ENCODE data around the gene TMEM256. TPM values are rescaled to one million over a fixed set of nuclear protein-coding genes. Genes with fewer than 3 reads are reported as not detected.

The TMEM256 gene
- total and polyA plus RNA-seq, 9 of the 15 experiments (the other 6 are each of a cell fraction or from before 2014, with no cell fraction given), result 43.4 to 177 (median 68.5) TPM

DNA sequence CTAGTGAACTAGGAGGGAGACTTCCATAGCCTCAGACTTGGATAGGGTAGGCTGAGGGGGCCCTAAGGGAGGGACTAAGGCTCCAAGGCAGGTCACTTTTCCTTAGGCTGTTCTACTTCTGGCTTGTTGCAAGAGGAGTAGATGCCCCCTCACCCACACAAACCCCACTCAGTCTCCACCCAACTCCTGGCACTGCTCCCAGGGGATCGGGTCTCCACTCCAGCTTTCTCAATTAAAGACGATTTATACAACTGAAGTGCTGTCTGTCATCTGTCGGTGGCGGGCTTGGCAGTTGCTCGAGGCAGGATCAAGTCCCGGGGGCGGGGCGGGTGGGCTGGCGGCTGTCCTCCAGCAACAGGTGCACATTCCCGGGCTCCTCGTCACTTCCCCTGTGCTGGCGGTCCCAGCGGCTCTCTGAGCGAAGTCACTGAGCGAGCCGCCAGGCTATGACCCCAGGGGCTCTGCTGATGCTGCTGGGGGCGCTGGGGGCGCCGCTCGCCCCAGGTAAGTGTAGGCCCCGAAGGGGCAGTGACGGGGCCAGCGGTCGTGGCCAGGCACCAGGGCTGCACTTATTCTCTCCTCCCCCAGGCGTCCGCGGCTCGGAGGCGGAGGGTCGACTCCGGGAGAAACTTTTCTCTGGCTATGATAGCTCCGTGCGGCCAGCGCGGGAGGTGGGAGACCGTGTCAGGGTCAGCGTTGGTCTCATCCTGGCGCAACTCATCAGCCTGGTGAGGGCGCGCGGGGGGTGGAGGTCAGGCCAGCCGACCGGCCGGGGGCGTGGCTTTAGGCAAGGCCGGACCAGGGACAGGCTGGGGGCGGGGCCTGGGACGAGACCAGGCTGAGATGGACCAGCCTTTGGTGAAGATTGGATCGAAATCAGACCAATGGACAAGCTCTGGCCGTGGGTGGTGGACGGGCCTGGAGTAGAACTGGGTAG, 41.1 kb upstream of the TMEM256 start, which contains the start of gene CHRNB1 (continued):
- TF ChIP-seq, protein P1, sequence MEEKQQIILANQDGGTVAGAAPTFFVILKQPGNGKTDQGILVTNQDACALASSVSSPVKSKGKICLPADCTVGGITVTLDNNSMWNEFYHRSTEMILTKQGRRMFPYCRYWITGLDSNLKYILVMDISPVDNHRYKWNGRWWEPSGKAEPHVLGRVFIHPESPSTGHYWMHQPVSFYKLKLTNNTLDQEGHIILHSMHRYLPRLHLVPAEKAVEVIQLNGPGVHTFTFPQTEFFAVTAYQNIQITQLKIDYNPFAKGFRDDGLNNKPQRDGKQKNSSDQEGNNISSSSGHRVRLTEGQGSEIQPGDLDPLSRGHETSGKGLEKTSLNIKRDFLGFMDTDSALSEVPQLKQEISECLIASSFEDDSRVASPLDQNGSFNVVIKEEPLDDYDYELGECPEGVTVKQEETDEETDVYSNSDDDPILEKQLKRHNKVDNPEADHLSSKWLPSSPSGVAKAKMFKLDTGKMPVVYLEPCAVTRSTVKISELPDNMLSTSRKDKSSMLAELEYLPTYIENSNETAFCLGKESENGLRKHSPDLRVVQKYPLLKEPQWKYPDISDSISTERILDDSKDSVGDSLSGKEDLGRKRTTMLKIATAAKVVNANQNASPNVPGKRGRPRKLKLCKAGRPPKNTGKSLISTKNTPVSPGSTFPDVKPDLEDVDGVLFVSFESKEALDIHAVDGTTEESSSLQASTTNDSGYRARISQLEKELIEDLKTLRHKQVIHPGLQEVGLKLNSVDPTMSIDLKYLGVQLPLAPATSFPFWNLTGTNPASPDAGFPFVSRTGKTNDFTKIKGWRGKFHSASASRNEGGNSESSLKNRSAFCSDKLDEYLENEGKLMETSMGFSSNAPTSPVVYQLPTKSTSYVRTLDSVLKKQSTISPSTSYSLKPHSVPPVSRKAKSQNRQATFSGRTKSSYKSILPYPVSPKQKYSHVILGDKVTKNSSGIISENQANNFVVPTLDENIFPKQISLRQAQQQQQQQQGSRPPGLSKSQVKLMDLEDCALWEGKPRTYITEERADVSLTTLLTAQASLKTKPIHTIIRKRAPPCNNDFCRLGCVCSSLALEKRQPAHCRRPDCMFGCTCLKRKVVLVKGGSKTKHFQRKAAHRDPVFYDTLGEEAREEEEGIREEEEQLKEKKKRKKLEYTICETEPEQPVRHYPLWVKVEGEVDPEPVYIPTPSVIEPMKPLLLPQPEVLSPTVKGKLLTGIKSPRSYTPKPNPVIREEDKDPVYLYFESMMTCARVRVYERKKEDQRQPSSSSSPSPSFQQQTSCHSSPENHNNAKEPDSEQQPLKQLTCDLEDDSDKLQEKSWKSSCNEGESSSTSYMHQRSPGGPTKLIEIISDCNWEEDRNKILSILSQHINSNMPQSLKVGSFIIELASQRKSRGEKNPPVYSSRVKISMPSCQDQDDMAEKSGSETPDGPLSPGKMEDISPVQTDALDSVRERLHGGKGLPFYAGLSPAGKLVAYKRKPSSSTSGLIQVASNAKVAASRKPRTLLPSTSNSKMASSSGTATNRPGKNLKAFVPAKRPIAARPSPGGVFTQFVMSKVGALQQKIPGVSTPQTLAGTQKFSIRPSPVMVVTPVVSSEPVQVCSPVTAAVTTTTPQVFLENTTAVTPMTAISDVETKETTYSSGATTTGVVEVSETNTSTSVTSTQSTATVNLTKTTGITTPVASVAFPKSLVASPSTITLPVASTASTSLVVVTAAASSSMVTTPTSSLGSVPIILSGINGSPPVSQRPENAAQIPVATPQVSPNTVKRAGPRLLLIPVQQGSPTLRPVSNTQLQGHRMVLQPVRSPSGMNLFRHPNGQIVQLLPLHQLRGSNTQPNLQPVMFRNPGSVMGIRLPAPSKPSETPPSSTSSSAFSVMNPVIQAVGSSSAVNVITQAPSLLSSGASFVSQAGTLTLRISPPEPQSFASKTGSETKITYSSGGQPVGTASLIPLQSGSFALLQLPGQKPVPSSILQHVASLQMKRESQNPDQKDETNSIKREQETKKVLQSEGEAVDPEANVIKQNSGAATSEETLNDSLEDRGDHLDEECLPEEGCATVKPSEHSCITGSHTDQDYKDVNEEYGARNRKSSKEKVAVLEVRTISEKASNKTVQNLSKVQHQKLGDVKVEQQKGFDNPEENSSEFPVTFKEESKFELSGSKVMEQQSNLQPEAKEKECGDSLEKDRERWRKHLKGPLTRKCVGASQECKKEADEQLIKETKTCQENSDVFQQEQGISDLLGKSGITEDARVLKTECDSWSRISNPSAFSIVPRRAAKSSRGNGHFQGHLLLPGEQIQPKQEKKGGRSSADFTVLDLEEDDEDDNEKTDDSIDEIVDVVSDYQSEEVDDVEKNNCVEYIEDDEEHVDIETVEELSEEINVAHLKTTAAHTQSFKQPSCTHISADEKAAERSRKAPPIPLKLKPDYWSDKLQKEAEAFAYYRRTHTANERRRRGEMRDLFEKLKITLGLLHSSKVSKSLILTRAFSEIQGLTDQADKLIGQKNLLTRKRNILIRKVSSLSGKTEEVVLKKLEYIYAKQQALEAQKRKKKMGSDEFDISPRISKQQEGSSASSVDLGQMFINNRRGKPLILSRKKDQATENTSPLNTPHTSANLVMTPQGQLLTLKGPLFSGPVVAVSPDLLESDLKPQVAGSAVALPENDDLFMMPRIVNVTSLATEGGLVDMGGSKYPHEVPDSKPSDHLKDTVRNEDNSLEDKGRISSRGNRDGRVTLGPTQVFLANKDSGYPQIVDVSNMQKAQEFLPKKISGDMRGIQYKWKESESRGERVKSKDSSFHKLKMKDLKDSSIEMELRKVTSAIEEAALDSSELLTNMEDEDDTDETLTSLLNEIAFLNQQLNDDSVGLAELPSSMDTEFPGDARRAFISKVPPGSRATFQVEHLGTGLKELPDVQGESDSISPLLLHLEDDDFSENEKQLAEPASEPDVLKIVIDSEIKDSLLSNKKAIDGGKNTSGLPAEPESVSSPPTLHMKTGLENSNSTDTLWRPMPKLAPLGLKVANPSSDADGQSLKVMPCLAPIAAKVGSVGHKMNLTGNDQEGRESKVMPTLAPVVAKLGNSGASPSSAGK (IDR thresholded peaks at IDR 0.05), result no peak
- peak; percentile 72 for TF ChIP-seq POLR2G (IDR thresholded peaks at IDR 0.05; ENCODE audit: low read depth, low read length)
- TF ChIP-seq NCOA6 (IDR thresholded peaks at IDR 0.05), result no peak
- TF ChIP-seq, protein P2, sequence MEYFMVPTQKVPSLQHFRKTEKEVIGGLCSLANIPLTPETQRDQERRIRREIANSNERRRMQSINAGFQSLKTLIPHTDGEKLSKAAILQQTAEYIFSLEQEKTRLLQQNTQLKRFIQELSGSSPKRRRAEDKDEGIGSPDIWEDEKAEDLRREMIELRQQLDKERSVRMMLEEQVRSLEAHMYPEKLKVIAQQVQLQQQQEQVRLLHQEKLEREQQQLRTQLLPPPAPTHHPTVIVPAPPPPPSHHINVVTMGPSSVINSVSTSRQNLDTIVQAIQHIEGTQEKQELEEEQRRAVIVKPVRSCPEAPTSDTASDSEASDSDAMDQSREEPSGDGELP (CRISPR knock-in tag; IDR thresholded peaks at IDR 0.05; ENCODE audit: borderline replicate concordance), result peak; percentile 54; the same call in 1 of the 2 replicates
- TF ChIP-seq POU5F1 (IDR thresholded peaks at IDR 0.05; ENCODE audit: borderline replicate concordance, low read depth, low read length, partially characterized antibody), result no peak
- TF ChIP-seq, protein P3, sequence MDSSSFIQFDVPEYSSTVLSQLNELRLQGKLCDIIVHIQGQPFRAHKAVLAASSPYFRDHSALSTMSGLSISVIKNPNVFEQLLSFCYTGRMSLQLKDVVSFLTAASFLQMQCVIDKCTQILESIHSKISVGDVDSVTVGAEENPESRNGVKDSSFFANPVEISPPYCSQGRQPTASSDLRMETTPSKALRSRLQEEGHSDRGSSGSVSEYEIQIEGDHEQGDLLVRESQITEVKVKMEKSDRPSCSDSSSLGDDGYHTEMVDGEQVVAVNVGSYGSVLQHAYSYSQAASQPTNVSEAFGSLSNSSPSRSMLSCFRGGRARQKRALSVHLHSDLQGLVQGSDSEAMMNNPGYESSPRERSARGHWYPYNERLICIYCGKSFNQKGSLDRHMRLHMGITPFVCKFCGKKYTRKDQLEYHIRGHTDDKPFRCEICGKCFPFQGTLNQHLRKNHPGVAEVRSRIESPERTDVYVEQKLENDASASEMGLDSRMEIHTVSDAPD (CRISPR knock-in tag; IDR thresholded peaks at IDR 0.05), result no peak
- no peak for TF ChIP-seq MECOM (CRISPR knock-in tag; IDR thresholded peaks at IDR 0.05)
- TF ChIP-seq, protein P4, sequence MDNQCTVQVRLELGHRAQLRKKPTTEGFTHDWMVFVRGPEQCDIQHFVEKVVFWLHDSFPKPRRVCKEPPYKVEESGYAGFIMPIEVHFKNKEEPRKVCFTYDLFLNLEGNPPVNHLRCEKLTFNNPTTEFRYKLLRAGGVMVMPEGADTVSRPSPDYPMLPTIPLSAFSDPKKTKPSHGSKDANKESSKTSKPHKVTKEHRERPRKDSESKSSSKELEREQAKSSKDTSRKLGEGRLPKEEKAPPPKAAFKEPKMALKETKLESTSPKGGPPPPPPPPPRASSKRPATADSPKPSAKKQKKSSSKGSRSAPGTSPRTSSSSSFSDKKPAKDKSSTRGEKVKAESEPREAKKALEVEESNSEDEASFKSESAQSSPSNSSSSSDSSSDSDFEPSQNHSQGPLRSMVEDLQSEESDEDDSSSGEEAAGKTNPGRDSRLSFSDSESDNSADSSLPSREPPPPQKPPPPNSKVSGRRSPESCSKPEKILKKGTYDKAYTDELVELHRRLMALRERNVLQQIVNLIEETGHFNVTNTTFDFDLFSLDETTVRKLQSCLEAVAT (IDR thresholded peaks at IDR 0.05), result peak in 1 of 2 experiments; percentile 88; a peak in 2 of 4 replicates
- 0 out of 2 replicates have a peak, but pooled peaks have one; percentile 10 for TF ChIP-seq L3MBTL2 (IDR thresholded peaks at IDR 0.05)
- TF ChIP-seq DPF2 (IDR thresholded peaks at IDR 0.05), result no peak
